CD4-positive, alpha-beta T cell treated with Interleukin-10 for 1 hour (primary cell): Measurements from ENCODE around the gene LPCAT1.

Source experiments
- DNase-seq: peaks from one replicate; pipeline ENCODE4 v3.0.0-alpha.2; 2020

Gene LPCAT1

GRCh38 chr5:1419476-1420210 lies 104.1 kb downstream of the LPCAT1 start:
- DNase-seq, result no peak

- no peak for DNase-seq
These were observed 104.9 kb downstream of the LPCAT1 start for GRCh38 chr5:1418921-1419280.

- DNase-seq, result no peak
These were observed 105.4 kb downstream of the LPCAT1 start for GRCh38 chr5:1418238-1418920.

- no peak for DNase-seq
These were observed 106.1 kb downstream of the LPCAT1 start for GRCh38 chr5:1417586-1418225.

GRCh38 chr5:1416856-1417469 lies 106.8 kb downstream of the LPCAT1 start:
- no peak for DNase-seq

- DNase-seq, result no peak
These were observed 108.0 kb downstream of the LPCAT1 start for GRCh38 chr5:1415626-1416360.

GRCh38 chr5:1415059-1415425 lies 108.7 kb downstream of the LPCAT1 start:
- DNase-seq, result no peak

GRCh38 chr5:1414311-1415058 lies 109.3 kb downstream of the LPCAT1 start:
- DNase-seq, result no peak

- DNase-seq, result no peak
These were observed 110.0 kb downstream of the LPCAT1 start for GRCh38 chr5:1413611-1414241.

GRCh38 chr5:1413211-1413610 lies 110.5 kb downstream of the LPCAT1 start:
- no peak for DNase-seq

- DNase-seq, result no peak
These were observed 111.1 kb downstream of the LPCAT1 start for GRCh38 chr5:1412621-1413020.

GRCh38 chr5:1412163-1412562 lies 111.6 kb downstream of the LPCAT1 start:
- no peak for DNase-seq
